Stimulated activated CD4-positive, alpha-beta T cell treated with anti-CD3 and anti-CD28 coated beads, Interleukin-12 subunit alpha, Interleukin-12 subunit beta, amount 100 ng/mL, for 4 hours (primary cell): Measurements from ENCODE around the gene PANX1.
"Not testable (repeated sequence)": the region's sequence is repeated elsewhere in the genome, so short reads cannot be mapped to it uniquely, and the experiment has no call there.

Source experiments
- DNase-seq: peaks from one replicate; pipeline ENCODE4 v3.0.0-alpha.2; 2020

The PANX1 gene

DNA sequence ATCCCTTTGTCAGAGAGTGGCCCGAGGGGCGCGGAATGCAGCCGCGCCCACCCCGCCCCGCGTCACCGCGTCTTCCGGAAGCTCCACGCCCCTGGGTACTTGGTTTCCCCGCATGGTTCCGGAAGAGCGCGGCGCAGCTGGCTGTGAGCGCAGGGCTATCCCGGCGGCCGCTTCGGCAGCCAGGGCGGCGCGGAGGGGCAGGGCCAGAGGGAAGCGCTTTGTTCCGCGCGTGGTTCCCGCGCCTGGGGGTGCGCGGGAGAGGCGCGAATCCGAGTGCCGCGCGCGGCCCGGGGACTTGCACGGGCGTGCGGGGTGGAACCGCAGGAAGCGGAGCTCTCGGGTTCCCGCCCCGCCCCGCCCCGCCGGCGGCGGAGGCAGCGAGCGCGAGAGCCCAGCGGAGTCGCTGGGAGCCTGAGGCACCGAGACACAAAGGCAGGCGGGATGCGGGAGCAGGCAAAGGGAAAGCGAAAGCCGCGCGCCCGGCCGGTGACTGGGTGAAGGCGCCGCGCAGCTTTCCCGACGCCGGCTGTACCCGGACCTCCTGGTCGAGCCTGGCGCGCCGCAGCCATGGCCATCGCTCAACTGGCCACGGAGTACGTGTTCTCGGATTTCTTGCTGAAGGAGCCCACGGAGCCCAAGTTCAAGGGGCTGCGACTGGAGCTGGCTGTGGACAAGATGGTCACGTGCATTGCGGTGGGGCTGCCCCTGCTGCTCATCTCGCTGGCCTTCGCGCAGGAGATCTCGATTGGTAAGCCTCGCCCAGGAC lies at the start of gene PANX1:
Gene PANX1 (plus strand): TSS at position 96 of the 766 bp plus-strand sequence. CDS start 472 bp downstream, at position 568.
- peak; percentile 68 for DNase-seq

DNA sequence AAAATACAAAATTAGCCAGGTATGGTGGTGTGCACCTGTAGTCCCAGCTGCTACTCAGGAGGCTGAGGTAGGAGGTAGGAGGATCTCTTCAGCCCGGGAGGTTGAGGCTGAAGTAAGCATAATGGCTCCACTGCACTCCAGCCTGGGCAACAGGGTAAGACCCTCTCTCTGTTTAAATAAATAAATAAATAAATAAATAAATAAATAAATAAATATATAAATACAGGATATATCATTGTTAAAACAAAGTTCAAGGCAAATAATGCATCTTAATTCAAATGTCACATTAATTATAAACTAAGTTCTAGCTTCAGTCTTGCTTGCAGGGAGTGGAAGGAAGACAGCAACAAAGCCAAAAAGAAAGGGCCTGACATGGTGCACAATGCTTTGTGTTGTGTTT lies 44.5 kb upstream of the PANX1 start:
- no peak for DNase-seq

DNA sequence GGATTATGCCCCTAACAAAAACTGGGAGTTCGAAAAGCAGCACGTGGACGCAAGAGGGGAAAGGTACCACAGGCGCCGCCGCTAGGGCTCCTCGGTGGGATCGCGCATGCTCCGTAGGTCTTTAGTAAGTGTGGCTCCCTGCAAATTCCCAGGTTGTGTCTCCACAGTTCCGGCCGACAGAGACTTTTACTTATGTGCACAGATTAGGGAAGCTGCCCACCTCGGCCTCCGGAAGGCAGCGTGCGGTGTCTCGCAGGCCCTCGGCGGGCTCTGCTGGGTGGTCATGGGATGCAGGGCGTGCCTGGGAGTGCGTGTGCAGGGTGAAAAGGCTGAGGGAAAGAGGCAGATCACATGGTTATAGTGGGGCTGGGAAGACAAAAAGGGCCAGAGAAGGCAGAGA lies 39.7 kb upstream of the PANX1 start:
- DNase-seq: no peak

- DNase-seq: no peak
Measured at GRCh38 chr11:94089341-94089740, 39.3 kb upstream of the PANX1 start.

GRCh38 chr11:94090401-94090800 lies 38.2 kb upstream of the PANX1 start:
- no peak for DNase-seq

- no peak for DNase-seq
Measured at GRCh38 chr11:94091091-94091490, 37.5 kb upstream of the PANX1 start.

- no peak for DNase-seq
Measured at GRCh38 chr11:94100253-94100652, 28.4 kb upstream of the PANX1 start.

DNA sequence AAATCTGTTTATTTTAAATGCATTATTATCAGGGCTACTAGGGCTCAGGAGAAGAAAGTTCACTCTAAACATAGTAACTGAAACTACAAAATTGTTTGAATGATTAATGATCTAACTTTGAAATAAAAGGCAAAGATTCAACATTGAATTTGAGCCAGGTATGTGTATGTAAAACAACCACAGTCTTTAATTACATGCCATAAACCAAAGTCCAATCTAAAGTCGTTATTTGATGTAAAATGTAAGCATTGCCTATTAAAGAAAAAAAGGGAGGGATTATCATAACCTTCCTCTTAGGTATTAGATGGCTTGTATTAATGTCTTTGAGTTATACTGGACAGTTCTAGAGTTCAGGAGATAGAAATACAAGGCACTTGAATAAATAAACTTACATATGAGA lies 25.2 kb upstream of the PANX1 start:
- DNase-seq: no peak

DNA sequence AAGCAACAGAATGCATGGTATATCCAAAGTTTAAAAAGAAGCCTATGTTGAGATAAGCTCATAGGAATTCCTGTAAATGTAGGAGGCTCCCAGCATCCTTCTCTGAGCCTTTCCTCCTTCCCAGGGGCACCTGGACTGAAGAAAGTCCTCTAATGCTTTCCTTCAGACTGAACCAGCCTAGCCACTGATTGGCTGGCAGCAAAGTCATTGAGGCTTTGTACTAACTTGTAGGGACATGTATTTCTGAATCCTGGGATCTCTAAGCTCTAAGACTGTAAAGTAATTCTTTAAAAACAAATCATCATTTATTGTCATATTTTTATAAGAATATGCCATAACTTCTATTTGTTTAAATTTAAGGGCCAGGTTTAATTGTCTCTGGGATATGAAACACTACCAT lies 23.9 kb upstream of the PANX1 start:
- no peak for DNase-seq

DNA sequence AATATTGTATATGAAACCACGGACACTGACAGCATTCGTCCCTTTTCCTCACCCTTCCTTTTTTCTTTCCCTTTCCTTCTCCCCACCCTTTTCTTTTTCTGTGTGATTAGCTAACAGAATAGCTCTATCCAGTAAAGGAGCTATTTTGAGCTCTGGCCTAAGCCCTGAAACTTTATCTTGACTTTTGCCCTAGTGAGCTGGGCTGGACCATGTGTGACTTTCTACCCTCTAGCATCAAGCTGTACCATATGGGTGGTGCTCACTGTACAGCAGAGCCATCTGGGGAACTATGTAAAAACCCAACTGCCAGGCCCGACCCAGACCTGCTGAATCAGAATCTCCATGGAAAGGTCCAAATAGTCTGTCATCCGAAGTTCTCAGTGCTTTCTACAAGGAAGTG lies 21.9 kb upstream of the PANX1 start:
- no peak for DNase-seq

- DNase-seq: no peak
Measured at GRCh38 chr11:94107363-94107762, 21.3 kb upstream of the PANX1 start.

DNA sequence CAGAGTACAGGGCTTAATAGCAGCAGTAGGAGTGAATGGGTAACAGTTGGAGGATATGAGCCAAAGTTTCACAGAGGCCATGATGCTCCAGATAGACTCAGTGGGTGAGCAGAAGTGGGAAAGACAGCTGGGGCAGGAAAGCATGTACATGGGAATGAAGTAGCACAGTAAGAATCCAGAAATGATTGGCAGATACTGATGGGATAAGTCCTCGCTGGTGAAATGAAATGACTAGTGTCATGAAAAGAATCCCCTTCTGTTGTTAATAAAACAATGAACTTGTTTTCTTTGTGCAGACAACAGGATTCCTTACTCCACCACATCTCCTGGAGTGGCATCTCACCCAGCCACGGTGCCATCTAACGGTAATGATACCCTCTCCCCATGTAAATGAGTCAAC lies 17.4 kb upstream of the PANX1 start:
- no peak for DNase-seq

DNA sequence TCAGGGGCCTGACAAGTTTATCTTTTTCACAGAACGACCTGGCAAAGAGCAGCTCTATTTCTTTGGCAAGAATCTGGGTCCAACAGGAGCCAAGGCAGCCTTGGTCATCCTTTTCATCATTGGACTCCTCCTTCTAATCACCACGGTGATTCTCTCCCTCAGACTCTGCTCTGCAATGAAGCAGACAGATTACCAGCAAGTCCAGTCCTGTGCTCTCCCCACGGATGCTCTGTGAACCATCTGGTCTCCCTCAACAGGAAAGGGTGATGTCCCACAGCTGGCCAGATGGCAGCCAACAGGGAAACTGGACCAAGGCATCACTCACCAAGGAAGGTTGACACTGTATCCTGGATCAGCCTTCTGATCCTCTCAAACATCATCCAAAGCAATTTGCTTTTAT lies 17.0 kb upstream of the PANX1 start:
- no peak for DNase-seq

GRCh38 chr11:94112206-94112953 lies 16.3 kb upstream of the PANX1 start:
- no peak for DNase-seq

DNA sequence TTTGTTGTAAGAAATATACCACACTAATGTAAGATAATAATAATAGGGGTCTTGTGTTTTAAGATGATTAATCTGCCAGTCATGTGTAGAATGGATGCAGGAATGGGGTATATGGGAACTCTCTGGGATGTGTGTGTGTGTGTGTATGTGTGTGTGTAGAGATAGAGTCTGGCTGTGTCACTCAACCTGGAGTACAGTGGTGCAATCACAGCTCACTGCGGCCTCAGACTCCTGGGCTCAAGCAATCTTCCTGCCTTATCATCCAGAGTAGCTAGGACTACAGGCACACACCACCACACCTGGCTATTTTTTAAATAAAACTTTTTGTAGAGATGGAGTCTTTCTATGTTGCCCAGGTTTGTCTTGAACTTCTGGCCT lies 11.5 kb upstream of the PANX1 start:
- no peak for DNase-seq

GRCh38 chr11:94117871-94118270 lies 10.8 kb upstream of the PANX1 start:
- no peak for DNase-seq

GRCh38 chr11:94119676-94120075 lies 9.0 kb upstream of the PANX1 start:
- not testable (repeated sequence) for DNase-seq

- not testable (repeated sequence) for DNase-seq
Measured at GRCh38 chr11:94120516-94120915, 8.1 kb upstream of the PANX1 start.

- no peak for DNase-seq
Measured at GRCh38 chr11:94120946-94121345, 7.7 kb upstream of the PANX1 start.

DNA sequence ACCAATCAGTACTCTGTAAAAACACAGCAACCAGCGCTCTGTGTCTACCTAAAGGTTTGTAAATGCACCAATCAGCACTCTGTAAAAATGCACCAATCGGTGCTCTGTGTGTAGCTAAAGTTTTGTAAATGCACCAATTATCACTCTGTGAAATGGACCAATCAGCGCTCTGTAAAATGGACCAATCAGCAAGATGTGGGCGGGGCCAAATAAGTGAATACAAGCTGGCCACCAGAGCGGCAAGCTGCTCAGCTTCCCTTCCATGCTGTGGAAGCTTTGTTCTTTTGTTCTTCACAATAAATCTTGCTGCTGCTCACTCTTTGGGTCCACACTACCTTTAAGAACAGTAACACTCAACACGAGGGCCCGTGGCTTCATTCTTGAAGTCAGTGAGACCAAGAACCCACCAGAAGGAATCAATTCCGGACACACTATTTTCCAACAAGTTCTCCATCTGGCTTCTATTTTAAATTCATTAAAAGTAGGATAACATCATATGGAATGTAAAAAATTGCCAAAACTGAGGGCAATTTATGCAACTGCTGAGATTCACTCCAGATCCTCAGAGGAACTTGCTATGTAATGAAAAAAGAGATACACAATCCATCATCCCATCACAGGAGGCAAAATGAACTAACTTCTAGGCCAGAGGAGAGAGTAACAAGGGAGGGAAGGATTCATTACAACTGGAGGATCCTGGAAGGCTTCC lies 3.1 kb upstream of the PANX1 start:
- DNase-seq: no peak

- DNase-seq: no peak
Measured at GRCh38 chr11:94127638-94128037, 1.0 kb upstream of the PANX1 start.

DNA sequence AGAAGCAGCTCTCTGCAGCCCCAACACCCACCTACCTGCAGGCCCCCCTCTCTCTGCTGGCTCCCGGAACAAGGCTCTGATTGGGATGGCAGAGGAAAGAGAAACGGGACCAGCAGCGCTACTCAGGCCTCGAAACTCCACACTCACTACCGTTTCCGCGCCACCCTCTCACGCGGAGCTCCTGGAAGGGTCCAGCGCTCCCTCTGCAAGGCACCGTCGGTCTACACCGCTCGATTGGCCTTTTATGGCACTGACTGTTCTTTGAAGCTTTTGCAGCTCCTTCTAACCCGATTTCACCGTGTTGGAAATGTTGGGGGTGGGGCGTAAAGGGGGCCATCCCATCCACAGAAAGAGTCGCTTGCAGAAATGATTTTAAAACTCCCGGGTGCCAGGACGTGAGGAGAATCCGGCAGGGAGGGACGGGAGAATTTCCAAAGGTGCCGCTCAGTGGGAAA lies 323 bp upstream of the PANX1 start:
- DNase-seq: no peak

DNA sequence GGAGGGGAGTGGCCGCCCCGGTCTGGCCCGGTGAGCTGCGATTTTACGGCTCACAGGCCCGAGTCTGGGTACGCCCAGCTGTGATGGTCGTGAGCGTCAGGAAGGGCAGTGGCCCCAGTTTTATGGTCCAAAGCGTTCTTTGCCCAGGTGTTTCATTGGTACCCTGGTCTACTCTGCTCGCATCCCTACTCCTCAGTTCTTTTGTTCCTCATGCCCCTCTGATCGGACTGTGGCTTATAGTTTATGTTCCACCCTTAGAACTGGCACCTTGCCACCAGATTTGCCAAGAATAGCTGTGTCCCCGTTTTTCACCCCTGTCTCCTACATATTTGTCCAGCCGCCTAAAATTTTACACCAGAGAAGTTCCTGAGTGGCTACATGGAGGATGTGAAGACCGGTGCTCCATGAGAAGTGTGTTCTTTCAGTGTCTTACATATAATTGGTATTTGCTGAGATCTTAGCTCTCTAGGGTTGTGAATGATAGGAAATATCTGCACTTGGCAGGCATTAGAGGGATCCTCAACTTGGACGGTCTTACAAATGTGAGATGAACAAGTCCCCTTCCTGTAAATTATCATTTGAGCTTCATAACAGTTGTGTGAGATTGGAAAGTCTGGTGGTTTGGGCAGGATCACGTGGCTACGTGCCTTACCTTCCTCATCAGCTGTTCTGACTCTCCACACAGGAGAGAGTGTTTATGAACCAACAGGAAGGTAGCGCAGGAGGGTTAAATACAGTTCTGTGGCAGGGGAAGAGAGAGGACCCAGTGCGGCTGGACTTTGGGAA lies 1.1 kb downstream of the PANX1 start:
- DNase-seq: no peak
